D341Med (cell line): ENCODE data around the gene SULT1C3.

Experiments used
- DNase-seq: peaks from one replicate; pipeline ENCODE4 v3.0.0; 2012; ENCODE audit warnings: low spot score

Gene SULT1C3

DNA sequence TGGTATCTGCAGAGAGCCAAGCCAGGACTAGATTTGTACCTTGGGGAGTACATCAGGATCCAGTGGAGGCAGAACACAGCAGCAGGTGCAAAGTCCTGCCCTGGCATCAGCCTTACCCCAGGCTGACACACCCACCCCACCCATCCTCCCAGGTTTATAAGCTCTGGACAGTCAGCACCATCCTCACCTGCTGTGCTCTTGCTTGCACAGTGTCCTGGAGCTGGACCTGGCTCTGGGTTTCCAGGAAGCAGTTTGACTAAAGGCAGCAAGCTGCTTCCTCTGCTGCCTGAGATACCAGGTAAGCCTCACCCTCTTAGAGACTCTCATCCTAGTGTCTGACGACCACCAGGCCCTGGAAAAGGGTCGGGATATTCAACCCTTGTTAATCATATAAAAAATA, at the start of gene SULT1C3:
Gene SULT1C3 (plus strand): TSS at position 183 of the 400 bp plus-strand sequence. CDS start 7,227 bp downstream, outside the sequence.
- no peak for DNase-seq

DNA sequence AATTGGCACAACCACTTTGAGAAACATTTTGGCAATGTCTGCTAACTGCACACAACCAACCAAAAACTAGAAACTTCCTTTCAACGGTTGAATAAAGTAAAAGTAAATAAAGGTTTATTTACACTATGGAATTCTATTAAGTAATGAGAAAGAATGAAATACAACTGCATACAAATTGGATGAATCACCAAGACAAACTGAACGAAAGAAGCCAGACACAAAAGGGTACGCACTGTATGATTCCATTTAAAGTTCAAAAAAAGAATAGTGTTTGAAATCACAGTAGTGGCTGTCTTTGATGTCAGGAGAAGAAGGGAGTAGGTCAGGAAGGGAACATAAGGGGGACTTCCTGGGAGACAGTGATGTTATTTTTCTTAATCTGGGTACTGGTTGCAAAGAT, 46.5 kb upstream of the SULT1C3 start:
- DNase-seq, result no peak

DNA sequence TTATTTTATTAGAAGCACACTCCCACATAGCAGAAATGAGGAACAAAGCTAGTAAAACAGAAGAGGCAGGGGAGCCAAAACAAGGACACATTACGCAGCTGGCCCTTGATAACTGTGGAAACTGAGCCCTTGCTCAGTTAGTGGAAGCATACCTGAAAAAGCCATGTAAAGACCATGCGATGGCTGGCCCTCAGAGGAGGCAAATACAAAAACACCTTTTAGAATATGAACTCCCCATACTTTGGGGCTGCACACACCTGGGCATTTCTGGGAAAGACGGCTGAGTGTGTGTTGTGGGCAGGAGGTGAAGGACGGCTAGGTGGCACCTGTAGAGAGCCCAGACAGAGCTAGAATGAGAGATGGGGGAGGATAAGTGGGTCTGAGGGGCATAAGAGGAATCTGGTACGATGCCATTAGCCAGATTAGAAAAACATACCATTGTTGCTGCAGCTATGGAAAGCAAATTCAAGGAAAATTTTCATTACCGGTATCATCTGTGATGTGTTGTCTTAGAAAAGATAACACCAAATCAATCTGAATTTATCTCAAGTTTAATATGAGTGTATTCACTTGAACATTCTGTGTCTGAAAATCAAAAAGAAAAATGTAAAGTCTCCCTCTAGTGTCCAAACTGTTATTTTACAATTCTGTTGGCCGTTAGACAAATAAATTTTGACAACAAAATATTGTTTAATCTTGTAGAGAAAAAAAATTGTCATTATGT, 45.2 kb upstream of the SULT1C3 start:
- DNase-seq, result no peak

DNA sequence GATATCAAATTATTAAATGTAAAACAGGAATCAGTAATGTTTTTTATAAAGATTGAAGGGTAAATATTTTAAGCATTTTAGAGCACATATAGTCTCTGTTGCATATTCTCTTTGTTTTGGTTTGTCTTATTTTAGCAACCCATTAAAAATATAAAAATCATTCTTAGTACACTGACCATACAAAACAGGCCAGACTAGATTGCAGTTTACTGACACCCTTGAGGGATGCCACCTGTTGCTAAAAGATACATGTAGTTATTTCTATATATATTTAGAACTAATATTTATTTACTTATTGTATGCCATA, 44.7 kb upstream of the SULT1C3 start:
- DNase-seq, result no peak

DNA sequence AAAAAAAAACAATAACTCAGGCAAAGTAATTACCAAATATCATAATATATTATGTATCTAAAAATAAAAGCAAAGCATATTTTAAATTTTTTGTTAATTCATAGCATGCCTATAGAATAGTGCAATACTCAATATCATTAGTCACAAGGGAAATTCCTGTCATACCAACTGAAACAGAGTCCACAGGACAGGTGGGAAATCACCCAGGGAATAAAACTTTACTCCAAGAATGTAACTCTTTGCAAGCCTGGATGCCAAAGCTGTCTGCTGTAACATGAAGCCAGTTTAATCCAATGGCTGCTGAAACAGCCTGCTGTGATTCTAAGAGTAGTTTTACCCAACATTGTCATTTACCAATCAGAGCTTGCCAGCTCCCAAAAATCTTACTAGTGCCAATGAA, 40.0 kb upstream of the SULT1C3 start:
- no peak for DNase-seq

DNA sequence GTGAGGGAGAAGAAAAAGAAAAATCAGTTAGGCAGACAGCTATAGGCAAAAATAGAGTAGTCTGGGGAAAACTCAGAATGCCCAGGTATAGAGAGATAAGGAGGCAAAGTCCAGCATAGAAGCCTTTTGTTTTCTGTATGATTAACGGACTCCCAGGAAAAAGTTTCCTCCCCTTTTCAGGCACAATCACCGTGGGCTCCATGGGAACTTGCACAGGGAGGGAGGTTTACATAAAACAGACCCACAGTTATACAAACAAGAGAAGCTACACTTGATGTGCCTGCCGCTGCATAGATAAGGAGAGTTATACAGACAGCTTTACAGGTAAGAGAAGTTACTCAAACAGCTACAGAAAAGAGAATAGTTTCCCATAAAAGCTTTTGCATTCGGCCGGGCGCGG, 39.2 kb upstream of the SULT1C3 start:
- no peak for DNase-seq

DNA sequence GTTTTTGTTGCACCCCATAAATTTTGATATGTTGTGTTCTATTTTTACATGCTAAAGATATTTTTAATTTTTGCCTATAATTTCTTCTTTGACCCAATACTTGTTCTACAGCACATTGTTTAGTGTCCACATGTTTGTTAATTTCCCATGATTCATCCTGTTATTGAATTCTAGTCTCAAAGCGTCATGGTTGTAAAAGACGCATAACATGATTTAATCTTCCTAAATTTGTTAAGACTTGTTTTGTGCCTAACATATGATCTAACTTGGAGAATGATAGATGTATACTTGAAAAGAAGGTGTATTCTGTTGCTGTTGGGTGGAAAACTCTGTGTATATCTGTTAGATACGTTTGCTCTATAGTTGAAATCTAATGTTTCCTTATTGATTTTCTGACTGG, 27.1 kb upstream of the SULT1C3 start:
- DNase-seq, result no peak

DNA sequence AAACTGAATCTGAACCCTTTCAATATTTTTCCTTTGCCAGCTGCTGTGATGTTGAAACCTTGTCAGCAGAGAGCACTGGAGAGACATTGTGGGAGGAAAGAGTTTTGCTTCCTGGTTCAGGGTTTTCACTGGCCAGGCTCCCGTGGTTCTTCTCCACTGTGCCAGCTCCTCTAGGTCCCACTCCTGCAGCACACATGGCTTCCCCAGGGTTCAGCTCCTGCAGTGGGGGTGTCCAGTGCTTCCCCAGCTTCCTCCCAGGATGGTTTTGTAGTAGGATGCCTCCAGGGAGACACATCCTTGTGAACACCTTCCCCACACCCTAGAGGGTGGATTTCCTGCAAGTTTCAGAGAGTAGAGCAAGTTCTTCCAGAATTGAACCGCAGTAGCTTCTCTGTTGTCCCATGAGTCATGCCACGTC, 24.0 kb upstream of the SULT1C3 start:
- no peak for DNase-seq

DNA sequence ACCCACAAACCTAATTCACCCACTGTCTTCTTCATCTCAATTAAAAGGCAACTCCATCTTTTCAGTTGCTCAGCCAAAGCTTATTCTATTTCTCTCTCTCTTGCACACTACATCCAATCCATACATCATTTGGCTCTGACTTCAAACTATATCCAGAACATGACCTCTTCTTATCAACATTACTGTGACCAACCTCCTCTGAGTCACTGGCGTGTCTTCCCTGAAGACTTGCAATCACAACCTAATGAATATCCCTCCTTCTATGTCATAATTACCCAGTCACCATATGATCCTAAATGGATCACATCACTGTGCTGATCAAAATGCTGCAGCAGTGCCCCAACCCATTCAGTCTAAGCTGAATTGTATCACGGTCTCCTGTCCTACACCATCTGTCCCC, 22.6 kb upstream of the SULT1C3 start:
- DNase-seq, result no peak

DNA sequence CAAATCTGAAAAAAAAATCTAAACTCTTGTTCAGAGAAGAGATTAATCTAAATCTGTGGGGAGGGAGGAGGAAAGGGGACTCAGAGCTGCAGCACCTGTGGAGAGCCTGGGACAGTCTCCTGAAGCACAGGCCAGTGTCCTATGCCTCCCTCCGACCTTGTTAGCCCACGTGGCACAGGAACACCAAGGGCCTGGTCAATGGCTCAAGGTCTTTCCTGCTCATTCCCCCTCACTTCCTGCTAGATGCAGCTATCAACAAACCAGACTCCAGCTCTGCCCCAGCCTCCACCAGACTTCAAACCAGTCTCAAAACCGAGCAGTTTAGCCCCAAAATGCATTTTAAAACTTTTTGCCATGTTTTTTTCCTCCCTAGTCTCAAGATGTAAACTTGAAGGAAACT, 20.1 kb upstream of the SULT1C3 start:
- no peak for DNase-seq

DNA sequence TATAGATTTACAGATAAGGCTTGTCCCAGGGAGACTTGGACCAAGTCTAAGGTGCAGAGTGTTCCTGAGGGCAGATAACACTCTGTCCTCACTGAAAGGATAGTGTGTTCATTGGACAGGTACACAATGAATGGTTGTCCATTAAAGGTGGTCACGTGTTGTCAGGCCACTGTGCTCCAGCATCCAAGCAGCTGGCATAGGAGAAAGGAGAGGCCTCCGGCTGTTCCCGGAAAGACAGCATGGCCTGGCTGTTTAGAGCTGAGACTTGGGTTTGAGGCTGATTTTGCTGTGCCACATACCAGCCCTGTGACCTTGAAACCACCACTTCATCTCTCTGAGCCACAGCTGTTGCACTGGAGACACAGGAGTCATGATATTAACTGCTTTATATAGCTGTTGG, 19.6 kb upstream of the SULT1C3 start:
- DNase-seq, result no peak

DNA sequence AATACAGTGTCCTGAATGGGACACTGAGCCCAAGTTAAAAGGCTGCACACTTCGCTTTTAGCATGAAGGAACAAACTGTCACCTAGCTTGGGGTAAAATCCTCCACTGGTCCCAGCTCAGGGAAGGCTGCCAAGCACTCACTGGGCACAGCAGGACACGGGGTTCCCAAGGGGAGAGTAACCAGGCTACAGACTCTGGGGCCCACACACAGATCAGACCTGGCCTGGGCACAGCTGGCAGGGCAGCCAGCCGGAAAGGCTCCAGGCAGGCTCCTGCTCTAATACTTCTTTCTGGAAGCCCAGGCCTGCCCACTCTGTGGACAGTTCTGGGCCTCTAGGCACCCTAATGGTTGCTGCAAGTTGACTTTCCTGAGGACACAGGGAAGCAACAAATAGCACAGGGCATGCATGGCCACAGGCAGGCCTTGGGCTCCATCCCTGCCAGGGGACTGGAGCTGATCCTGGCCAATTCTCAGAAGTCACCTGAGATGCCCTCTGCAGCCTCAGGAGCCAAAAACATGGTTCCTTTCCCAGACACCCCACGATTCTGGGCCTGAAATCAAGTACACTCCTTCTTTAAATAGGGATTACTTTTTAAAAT, 18.7 kb upstream of the SULT1C3 start:
- DNase-seq, result peak; percentile 30

DNA sequence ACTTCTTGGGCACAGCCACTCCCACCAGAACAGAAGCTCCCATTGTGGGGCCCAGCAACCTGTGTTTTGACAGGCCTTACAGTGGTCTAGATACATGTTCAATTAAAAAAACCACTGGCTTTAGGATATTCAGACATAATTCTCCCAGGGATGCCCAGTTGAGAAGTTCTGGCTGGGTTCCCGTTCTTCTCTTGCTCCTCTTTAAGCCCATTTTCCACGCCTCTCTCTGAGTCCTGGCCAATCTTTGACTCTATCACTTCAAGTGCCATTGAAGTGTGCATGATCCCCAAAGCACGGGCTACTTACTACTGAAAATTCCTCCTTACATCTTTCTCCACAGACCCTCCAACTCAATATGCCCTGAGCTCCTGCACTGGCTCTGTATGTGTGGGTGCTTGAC, 17.5 kb upstream of the SULT1C3 start:
- no peak for DNase-seq

DNA sequence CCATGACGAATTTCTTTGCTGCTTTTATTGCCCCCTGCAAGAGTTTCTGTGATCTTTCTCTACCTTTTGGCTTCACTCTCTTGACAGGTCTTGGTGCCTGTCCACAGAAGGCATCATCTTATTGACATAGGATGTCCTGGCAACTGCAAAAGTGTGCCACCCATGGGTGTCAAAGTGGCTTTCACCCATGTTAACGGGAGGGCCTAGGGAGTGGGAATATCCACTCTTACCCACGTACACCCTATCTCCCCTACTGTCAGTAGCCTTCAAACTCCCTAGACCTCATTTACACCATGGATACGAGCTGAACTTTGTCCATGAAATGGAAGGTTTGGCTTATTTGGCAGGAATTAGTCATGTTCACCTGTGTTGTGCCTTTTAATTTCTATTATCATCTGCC, 16.2 kb upstream of the SULT1C3 start:
- no peak for DNase-seq

DNA sequence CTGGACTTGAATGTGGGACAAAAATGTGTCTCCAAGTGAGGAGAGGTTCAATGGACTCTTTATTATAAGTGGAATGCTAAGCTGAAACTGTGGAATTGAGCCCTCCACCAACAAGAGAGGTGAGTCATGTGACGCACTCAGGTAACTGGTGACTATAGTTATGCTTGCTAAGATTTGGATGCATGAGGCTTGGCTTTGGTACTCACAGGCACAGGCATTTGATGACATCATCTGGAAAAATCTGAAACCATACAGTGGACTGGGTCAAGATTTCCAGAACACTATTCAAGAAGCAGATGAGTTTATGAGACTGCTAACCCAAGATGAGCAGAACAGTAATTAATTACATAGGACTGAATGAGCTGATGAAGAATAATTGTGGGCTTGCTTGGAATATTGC, 15.7 kb upstream of the SULT1C3 start:
- no peak for DNase-seq

DNA sequence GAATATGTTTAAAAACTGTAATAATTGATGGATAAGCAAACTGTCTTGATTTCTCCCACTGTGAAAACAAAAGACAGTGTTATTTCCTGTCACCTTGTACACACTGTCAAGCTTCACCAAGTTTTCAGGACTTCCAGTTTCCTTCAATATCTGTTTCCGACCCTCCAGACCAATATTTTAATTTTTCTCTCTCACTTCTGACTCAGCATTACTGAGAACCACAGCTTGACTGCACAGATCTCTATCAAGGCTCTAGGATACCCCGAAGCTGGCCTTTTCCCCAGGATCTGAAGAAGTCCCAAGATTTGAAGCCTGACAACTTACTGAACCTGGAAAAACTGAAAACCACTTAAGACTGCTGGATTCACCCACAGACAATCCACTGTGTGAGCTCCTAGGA, 13.2 kb upstream of the SULT1C3 start:
- no peak for DNase-seq

DNA sequence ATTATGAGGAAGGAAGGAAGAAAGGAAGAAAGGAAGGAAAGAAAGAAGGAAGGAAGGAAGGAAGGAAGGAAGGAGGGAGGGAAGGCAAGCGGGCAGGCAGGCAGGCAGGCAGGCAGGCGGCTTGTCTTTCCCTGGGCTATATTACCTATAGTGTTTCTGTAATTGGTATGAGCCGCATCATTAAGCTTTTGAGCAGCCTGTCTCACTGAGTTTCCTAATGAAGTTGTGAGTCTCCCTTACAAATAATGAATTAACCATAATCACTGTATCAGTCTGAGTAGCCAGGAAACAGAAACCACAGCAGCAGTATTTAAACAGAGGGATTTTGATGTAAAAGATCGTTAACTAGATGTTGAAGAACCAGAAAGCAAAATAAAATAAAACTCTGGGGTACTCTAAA, 11.8 kb upstream of the SULT1C3 start:
- DNase-seq, result no peak

DNA sequence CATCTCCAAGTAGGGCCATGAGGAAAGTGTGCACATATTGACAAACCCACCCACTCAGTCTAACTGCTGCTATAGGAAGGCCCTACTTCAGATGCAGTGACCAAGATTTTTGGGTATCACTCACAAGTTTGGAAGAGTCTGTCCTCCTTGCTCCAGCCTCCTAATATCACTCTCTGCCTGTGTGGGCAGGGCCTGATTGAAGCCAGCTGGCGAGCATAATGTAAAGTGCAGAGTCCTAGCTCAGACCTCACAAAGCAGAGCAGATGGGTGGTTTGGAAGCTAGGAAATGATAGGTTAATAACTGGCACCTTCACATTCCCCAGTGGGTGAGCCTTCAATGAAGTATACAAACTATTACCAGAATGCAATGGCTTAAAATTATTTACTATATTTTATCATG, 11.2 kb upstream of the SULT1C3 start:
- no peak for DNase-seq

DNA sequence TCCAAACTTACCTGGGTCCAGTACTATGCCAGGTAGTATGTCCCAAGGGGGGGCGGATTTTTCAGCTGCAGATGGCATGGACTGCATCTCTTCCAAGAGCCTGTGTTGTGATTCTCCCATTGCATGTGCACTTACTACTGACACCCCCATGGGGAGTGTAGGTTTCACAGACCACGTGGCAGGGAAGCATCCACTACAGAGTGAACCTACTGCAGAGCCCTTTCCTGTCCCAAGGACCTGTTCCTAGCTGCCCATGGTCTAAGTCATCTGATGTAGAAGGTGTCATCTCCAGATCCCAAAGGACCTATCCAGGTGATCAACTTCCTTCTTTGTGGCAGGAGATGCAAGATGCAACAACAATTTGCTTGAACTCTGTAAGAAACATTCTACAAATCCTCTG, 9.9 kb upstream of the SULT1C3 start:
- DNase-seq, result no peak

DNA sequence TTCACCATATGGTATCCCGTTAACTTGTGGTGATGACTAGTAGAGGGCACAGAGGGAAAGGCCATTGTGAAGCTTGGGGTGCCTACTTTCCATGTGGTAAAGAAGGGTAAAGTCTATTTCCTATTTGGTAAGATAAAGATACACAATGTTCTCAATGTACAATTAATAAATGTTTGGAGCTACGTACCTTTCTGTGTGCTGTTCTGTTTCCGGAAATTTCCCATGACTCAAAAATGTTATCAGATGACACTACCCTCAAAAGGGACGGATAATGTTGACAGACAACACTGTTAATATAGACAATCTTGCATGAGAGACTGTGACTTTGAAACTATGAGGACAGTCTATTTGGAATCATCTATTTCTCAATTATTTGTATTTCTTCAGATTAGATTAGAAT, 4.2 kb upstream of the SULT1C3 start:
- DNase-seq, result no peak

DNA sequence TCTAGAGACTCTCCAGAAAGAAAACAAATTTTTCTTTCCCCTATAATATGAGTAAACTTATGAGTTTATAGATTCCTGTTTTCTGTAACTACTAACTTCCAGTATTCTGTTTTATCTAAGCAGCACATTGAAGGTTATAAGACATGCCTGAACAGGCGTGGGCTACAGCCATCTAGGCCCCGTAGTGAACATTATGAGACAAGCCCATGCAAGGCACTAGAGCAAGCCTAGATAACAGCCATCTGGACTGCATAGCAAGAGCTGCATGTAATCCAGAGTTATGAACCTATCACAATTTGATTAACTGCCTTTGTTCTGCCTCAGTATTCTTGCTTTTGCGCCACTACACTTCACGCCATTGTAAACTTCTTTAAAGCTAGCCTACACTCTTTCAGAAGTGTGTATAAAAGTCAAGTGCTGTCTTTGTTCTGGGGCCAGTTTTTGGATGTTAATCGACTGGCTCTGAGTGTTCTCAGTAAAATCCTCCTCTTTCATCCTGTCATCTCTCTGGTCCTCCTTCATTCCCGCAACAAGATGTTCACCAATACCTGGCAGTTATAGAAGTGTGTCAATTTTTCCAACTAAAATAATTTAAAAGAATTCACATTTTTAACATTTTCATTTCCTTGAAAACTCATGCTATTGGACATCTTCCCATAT, 3.0 kb upstream of the SULT1C3 start:
- no peak for DNase-seq

DNA sequence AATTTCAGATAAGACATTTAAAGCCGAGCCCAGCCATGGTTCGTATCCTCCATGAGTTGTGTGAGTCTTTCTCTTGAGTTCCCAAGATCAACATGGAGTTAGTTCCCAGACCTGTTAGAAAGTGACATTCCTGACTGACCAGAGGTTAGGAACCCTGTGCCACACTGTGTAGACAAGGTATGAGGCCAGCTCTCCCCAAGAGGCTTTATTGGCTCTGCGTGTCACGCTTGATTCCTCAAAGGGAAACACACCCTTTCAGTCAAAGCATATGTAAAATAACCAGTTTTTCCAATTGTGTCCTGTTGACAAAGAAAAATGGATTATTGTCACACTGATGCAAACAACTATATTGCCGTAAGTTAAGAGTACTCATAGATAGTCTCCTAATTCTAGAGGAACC, 1.2 kb downstream of the SULT1C3 start:
- DNase-seq, result no peak

DNA sequence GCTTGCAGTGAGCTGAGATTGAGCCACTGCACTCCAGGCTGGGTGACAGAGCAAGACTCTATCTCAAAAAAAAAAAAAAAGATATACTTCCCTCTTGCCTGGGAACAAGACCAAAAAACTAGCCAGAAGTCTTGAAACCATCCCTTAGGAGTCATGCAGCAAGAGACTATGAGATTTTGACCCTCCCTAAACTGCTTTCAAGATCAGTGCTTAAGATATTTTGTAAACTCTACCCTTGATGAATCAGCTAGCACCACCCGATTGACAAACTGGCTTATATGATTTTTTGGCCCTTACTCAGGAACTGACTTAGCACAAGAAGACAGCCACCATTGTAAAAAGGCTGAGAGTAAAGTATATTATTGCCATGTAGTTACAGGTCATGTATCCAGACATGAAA, 3.8 kb downstream of the SULT1C3 start:
- no peak for DNase-seq
